HG02884 (cell line): ENCODE results near the gene XNDC1N.
"Not testable (repeated sequence)": the region's sequence is repeated elsewhere in the genome, so short reads cannot be mapped to it uniquely, and the experiment has no call there.

ENCODE experiments used
- ATAC-seq: cut with Tn5 transposase; IDR thresholded peaks from one replicate; pipeline ENCODE4 v1.9.1; 2021; ENCODE audit warnings: mild to moderate bottlenecking, moderate library complexity; ENCODE audit not compliant: unreplicated experiment

The XNDC1N gene

GRCh38 chr11:71933141-71933933, 4.9 kb upstream of the XNDC1N start:
- no peak for ATAC-seq

- no peak for ATAC-seq
These were observed 2.8 kb upstream of the XNDC1N start for GRCh38 chr11:71931245-71931602.

DNA sequence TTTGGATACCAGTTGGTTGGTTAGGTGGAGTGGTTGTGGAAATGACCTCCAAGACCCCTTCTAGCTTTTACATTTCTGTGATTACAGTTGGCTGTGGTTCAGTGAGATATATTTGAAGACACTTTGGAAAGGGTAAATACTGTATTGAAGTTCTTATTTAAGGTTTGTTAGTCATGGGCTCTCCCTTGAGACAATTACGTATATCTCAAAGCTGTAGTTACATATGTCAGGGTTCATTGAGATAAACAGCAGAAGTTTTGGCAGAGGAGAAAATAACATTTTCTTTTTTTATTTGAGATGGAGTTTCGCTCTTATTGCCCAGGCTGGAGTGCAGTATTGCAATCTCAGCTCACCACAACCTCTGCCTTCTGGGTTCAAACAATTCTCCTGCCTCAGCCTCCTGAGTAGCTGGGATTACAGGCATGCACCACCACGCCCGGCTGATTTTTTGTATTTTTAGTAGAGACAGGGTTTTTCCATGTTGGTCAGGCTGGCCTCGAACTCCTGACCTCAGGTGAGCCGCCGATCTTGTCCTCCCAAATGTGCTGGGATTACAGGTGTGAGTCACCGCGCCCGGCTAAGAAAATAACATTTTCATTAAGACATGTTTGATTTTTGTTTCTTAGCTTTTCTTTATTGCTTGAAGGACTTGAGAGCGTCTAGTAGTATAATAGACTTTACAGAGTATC, 2.3 kb upstream of the XNDC1N start:
- ATAC-seq: no peak

GRCh38 chr11:71929491-71929890, 1.1 kb upstream of the XNDC1N start:
- no peak for ATAC-seq

- ATAC-seq: peak; percentile 67
These were observed 496 bp upstream of the XNDC1N start, which contains the start of gene RNF121 for GRCh38 chr11:71928737-71929443. TSS of gene RNF121 (plus strand) at chr11:71929046. CDS start at chr11:71929062, 16 bp downstream.

DNA sequence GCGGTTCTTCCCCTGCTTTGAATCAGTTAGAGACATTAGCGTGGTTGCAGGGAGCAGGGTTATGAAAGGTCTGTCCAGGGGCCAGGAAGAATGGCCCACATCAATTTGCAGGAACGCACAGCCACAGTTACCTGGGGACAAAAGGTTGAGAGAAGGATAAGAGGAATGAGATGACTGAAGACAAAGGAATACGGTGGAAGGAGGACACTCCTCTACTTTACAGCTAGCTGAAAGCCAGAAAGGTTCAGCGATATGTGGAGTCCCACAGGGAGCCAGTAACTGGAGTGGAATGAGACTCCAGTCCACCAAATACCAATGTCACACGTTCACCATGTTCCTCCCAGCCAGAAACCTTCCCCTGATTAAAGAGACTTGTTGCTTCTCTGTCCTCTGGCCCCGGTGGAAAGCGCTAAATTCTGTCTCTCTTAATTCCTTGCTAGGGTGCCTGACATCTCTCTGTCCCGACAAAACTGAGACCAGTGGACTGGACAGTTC, 10.7 kb downstream of the XNDC1N start:
- no peak for ATAC-seq

DNA sequence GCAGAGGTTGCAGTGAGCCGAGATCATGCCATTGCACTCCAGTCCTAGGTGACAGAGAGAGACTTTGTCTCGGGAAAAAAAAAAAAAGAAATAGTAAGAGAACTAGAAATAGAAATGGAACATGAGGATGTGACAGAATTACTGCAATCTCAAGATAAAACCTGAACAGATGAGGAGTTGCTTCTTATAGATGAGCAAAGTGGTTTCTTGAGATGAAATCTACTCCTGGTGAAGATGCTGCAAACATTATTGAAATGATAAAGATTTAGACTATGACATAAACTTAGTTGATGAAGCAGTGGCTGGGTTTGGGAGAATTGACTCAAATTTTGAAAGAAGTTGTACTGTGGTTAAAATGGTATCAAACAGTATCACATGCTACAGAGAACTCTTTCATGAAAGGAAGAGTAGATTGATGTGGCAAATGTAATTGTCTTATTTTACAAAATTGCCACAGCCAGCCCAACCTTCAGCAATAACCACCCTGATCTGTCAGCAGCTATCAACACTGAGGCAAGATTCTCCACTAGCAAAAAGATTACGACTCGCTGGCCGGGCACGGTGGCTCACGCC, 13.7 kb downstream of the XNDC1N start:
- no peak for ATAC-seq

DNA sequence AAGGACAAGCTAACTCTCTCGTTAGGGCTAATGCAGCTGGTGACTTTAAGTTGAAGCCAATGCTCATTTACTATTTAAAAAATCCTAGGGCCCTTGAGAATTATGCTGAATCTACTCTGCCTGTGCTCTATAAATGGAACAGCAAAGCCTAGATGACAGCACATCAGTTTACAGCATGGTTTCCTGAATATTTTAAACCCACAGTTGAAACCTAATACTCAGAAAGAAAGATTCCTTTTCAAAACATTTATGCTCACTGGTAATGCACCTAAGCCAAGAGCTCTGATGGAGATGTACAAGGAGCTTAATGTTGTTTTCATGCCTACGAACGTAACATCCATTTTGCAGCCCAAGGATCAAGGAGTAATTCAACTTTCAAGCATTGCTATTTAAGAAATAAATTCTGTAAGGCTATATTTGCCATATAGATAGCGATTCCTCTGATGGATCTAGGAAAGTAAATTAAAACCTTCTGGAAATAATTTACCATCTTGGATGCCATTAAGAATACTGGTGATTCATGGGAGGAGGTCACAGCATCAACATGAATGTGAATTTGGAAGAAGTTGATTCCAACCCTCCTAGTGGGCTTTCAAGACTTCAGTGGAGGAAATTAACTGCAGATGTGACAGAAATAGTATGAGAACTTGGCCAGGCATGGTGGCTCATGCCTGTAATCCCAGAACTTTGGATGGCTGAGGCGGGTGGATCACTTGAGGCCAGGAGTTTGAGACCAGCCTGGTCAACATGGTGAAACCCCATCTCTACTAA, 14.5 kb downstream of the XNDC1N start:
- no peak for ATAC-seq

DNA sequence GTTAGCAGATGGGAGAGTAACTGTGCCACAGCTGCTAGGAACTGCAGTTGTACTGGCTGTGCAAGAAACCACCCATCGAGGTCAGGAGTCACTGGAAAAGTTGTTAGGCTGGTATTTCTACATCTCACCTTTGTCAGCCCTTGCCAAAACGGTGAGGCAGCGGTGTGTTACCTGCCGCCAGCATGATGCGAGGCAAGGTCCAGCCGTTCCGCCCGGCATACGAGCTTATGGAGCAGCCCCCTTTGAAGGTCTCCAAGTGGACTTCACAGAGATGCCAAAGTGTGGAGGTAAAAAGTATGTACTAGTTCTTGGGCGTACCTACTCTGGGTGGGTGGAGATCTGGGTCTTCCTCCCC, 16.4 kb downstream of the XNDC1N start:
- not testable (repeated sequence) for ATAC-seq

GRCh38 chr11:71911321-71911985, 16.9 kb downstream of the XNDC1N start:
- ATAC-seq: not testable (repeated sequence)

DNA sequence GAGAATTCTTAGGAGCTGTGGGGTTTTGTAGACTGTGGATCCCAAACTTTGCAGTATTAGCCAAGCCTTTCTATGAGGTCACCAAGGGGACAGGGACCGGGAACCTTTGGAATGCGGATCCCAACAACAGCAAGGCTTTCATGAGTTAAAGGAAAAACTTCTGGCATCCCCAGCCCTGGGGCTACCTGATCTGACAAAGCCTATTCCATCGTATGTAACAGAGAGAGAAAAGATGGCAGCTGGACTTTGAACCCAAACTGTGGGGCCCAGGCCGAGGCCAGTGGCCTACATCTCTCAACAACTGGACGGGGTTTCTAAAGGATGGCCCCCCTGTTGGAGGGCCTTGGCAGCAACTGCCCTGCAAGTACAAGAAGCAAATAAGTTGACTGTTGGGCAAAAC, 17.6 kb downstream of the XNDC1N start:
- not testable (repeated sequence) for ATAC-seq

DNA sequence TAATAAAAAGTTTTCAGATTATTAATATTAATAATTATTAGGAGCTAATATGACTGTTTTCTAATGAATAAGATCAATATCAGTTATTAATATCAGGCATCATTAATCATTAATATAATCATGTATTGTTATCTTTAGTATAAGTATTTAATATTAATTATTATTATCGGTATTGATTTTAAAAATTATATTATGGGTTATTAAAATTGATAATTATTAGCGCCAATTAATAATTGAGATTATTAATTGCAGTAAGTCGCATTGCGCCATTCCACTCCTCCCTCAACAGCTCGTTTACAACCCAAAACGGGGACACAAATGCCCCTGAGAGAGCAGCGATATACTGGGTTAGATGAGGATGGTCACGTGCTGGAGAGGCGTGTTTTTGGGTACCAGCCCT, 20.2 kb downstream of the XNDC1N start:
- ATAC-seq: no peak

GRCh38 chr11:71901137-71901536, 27.3 kb downstream of the XNDC1N start:
- ATAC-seq: not testable (repeated sequence)

GRCh38 chr11:71895961-71896360, 32.4 kb downstream of the XNDC1N start:
- ATAC-seq: no peak

- not testable (repeated sequence) for ATAC-seq
These were observed 39.1 kb downstream of the XNDC1N start for GRCh38 chr11:71889181-71889872.

DNA sequence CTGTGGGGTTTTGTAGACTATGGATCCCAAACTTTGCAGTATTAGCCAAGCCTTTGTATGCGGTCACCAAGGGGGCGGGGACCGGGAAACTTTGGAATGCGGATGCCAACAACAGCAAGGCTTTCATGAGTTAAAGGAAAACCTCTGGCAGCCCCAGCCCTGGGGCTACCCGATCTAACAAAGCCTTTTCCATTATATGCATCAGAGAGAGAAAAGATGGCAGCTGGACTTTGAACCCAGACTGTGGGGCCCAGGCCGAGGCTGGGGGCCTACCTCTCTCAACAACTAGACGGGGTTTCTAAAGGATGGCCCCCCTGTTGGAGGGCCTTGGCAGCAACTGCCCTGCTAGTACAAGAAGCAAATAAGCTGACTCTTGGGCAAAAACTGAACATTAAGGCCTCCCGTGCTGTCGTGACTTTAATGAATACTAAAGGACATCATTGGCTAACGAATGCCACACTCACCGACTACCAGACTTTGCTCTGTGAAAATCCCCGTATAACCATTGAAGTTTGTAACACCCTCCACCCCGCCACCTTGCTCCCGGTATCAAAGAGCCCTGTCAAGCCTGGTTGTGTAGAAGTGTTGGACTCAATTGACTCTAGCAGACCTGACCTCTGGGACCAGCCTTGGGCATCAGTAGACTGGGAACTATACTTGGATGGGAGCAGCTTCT, 39.9 kb downstream of the XNDC1N start:
- ATAC-seq: not testable (repeated sequence)

DNA sequence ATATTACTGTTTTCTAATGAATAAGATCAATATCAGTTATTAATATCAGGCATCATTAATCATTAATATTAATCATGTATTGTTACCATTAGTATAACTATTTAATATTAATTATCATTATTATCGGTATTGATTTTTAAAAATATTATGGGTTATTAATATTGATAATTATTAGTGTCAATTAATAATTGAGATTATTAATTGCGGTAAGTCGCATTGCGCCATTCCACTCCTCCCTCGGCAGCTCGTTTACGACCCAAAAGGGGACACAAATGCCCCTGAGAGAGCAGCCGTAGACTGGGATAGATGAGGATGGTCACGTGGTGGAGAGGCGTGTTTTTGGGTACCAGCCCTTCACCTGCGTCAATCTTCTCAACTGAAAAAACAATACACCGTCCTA, 42.6 kb downstream of the XNDC1N start:
- ATAC-seq: not testable (repeated sequence)
